Fibroblast of villous mesenchyme (primary cell): ENCODE measurements around the gene SOS2. TPM values are rescaled to one million over a fixed set of nuclear protein-coding genes. Genes with fewer than 3 reads are reported as not detected.

Source experiments
- DNase-seq: peaks from one replicate; pipeline ENCODE4 v3.0.0-alpha.2; 2010; ENCODE audit warnings: low read depth
- H3K4me3 ChIP-seq: 2 replicates; pipeline ENCODE4 v1.5.1; 2011; ENCODE audit warnings: low read depth, mild to moderate bottlenecking, low read length
- CTCF ChIP-seq: IDR thresholded peaks from 2 replicates; pipeline ENCODE4 v1.5.1; 2012; ENCODE audit warnings: low read depth, mild to moderate bottlenecking, low read length; ENCODE audit not compliant: insufficient read depth
- total RNA-seq: library from RNA; depleted of rRNA; stranded (reverse); fragments of >200 nt; gene quantifications from 2 replicates; pipeline ENCODE4 v1.2.3, GENCODE V29; 2012

Gene SOS2
- total RNA-seq, 1 donor, result 27.2 TPM

GRCh38 chr14:50122291-50122690 lies 109.1 kb downstream of the SOS2 start:
- H3K4me3 ChIP-seq, result no peak overlapping the region
- DNase-seq, result no peak
- TF ChIP-seq CTCF, result no peak

- no peak for TF ChIP-seq CTCF
- no peak overlapping the region for H3K4me3 ChIP-seq
- no peak for DNase-seq
Observed at GRCh38 chr14:50121486-50121885, 109.9 kb downstream of the SOS2 start.

- no peak for DNase-seq
- no peak for TF ChIP-seq CTCF
- no peak overlapping the region for H3K4me3 ChIP-seq
Observed at GRCh38 chr14:50117456-50117855, 113.9 kb downstream of the SOS2 start.

GRCh38 chr14:50116966-50117365 lies 114.4 kb downstream of the SOS2 start:
- DNase-seq, result no peak
- TF ChIP-seq CTCF, result no peak
- H3K4me3 ChIP-seq, result no peak overlapping the region

GRCh38 chr14:50116181-50116956 lies 115.0 kb downstream of the SOS2 start, which contains the start of gene VCPKMT:
Gene VCPKMT (minus strand): TSS chr14:50116572. CDS start chr14:50116552, 20 bp downstream.
- H3K4me3 ChIP-seq, result peak within 1 kb of the TSS; percentile 85
- TF ChIP-seq CTCF, result no peak
- peak; percentile 91 for DNase-seq

GRCh38 chr14:50113381-50114035 lies 117.9 kb downstream of the SOS2 start:
- TF ChIP-seq CTCF, result no peak
- no peak overlapping the region for H3K4me3 ChIP-seq
- no peak for DNase-seq
